Measurements from ENCODE around the gene TMEM81. TPM values are rescaled to one million over a fixed set of nuclear protein-coding genes. Genes with fewer than 3 reads are reported as not detected.

TMEM81 gene
- total RNA-seq, 2 donors from 2014 or later, result 4.9 to 6.2 TPM

DNA sequence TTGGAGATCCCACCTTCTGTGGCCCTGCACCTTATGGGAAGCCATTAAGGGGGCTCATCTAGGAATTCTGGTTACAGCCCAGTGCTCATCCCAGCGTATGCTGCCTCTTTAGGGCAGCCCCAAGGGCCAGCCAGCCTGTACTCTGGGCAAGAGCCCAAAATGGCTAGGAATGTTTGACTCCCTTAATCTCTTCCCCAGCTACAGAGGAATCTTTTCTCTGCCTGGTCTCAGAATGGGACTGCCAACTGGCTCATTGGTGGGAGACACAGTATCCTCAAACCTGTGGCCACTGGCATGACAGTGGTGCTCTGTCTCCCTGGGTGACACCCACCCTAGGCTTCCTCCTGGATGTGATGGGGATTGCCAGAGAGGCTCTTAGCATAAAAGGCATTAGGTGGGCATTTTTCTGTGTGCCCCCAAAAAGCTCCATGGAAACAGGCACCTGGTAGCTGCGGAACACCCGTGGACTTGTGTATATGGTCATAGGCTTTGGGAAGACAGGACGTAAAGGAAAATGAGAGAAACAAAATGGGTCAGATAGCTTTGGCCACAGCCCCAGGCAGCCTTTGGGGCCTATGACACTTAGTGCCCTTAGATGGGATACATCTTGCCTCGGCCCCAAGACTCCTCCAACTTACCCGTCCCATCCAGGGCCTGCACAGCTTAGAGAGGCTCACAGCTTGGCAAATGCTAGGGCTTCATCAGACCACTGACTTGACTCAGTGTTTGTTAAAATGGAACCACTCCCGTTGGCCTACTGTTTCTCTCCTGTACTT lies 6.9 kb downstream of the TMEM81 start:
- Mint-ChIP-seq H3K4me1 (no peaks in the 10 kb centered on the region), H3K27ac (no peak overlapping the region), H3K36me3 (ENCODE audit: low read depth) (peaks cover under 1% of the 10 kb centered on the region), H3K27me3 (ENCODE audit: insufficient read depth) (peaks cover 2% of the 10 kb centered on the region), H3K4me3 (no peak overlapping the region), H3K9me3 (no peaks in the 10 kb centered on the region)
- Histone ChIP-seq H3K27me3 (ENCODE audit: control insufficient read depth, insufficient read depth, low read length, poor library complexity, severe bottlenecking) (no peaks in the 10 kb centered on the region), H3K27ac (ENCODE audit: low read depth, low read length) (no peak overlapping the region), H3K9me3 (ENCODE audit: control insufficient read depth, low read length) (no peaks in the 10 kb centered on the region), H3K9ac (ENCODE audit: extremely low read depth, low read length, poor library complexity, severe bottlenecking) (no peak overlapping the region), H3K4me3 (ENCODE audit: low read length) (no peak overlapping the region), H3K36me3 (ENCODE audit: control insufficient read depth, insufficient read depth, low read length) (no peaks in the 10 kb centered on the region), H3K4me1 (ENCODE audit: control insufficient read depth, insufficient read depth, low read length) (no peaks in the 10 kb centered on the region)
- TF ChIP-seq, protein P1, sequence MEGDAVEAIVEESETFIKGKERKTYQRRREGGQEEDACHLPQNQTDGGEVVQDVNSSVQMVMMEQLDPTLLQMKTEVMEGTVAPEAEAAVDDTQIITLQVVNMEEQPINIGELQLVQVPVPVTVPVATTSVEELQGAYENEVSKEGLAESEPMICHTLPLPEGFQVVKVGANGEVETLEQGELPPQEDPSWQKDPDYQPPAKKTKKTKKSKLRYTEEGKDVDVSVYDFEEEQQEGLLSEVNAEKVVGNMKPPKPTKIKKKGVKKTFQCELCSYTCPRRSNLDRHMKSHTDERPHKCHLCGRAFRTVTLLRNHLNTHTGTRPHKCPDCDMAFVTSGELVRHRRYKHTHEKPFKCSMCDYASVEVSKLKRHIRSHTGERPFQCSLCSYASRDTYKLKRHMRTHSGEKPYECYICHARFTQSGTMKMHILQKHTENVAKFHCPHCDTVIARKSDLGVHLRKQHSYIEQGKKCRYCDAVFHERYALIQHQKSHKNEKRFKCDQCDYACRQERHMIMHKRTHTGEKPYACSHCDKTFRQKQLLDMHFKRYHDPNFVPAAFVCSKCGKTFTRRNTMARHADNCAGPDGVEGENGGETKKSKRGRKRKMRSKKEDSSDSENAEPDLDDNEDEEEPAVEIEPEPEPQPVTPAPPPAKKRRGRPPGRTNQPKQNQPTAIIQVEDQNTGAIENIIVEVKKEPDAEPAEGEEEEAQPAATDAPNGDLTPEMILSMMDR (conservative IDR thresholded peaks at IDR 0.05), result no peak
- WGBS, 2 experiments (ENCODE audit: insufficient coverage in 1 of 2, insufficient read length in 1 of 2), result 91 to 100% methylated on average over 4 to 7 of the region's 7 CpGs
- DNase-seq, result no peak

DNA sequence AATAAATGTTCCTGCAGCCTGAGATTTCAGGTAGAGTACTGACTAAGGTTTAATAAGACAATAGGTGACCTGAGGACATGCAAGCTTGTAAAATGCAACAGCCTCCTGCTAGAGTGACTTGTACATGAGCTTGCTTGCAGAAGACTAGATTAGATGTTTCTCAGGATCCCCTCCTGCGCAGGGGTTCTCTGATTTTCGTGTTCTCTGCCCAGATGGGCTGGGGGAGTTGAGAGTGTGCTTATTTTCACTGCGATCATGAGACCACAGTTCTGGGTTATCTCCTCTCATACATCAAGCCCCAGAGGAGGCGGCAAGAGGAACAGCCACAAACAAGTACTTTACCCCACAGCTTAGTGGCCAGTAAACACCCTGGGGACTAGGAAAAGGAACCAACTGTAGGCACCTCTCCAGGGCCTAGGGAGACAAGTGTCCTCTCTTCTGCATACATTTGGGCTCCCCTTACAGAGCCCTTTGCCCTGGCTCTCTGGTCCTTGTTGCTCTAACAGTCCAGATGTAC lies 8.0 kb downstream of the TMEM81 start:
- H3K9ac ChIP-seq (ENCODE audit: extremely low read depth, low read length, poor library complexity, severe bottlenecking), result no peak overlapping the region
- Mint-ChIP-seq H3K36me3 (ENCODE audit: low read depth) (no peaks in the 10 kb centered on the region), H3K27ac (no peak overlapping the region), H3K27me3 (ENCODE audit: insufficient read depth) (peaks cover 2% of the 10 kb centered on the region), H3K4me3 (no peak overlapping the region), H3K9me3 (no peaks in the 10 kb centered on the region), H3K4me1 (no peaks in the 10 kb centered on the region)
- H3K4me3 ChIP-seq (ENCODE audit: low read length), result no peak overlapping the region
- no peaks in the 10 kb centered on the region for H3K4me1 ChIP-seq (ENCODE audit: control insufficient read depth, insufficient read depth, low read length)
- DNase-seq, result no peak
- no peaks in the 10 kb centered on the region for H3K27me3 ChIP-seq (ENCODE audit: control insufficient read depth, insufficient read depth, low read length, poor library complexity, severe bottlenecking)
- H3K27ac ChIP-seq (ENCODE audit: low read depth, low read length), result no peak overlapping the region
- TF ChIP-seq, protein P1 (conservative IDR thresholded peaks at IDR 0.05), result no peak
- WGBS, 2 experiments (ENCODE audit: insufficient coverage in 1 of 2, insufficient read length in 1 of 2), result 92 to 93% methylated on average over 3 to 4 of the region's 4 CpGs
- no peaks in the 10 kb centered on the region for H3K36me3 ChIP-seq (ENCODE audit: control insufficient read depth, insufficient read depth, low read length)
- H3K9me3 ChIP-seq (ENCODE audit: control insufficient read depth, low read length), result no peaks in the 10 kb centered on the region

DNA sequence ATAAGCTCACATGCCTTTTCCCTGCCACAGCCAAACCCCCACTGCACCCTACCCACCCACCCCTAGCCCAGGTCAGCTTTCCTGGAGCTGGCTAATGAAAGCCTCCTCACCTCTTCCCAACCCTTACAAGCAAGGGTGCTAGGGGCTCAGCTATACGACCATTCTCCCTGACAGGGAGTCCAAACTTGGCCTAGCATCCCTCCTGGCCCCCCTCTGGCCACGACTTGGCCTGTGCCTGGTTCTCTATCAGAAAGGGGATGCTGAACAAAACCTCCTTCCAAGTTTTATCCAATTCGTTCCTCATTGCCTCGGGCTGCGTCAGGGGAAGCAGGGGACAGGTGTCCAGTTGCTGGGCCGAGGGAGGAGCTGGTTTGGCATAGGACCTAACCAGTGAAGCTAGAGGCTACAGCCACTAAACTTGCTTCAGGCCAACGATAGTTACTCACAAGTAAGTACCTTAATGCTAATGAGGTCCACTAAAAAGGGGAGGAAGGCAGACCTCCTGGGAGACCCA lies 8.6 kb downstream of the TMEM81 start:
- Histone ChIP-seq H3K4me1 (ENCODE audit: control insufficient read depth, insufficient read depth, low read length) (no peaks in the 10 kb centered on the region), H3K36me3 (ENCODE audit: control insufficient read depth, insufficient read depth, low read length) (no peaks in the 10 kb centered on the region), H3K9me3 (ENCODE audit: control insufficient read depth, low read length) (no peaks in the 10 kb centered on the region), H3K9ac (ENCODE audit: extremely low read depth, low read length, poor library complexity, severe bottlenecking) (no peak overlapping the region), H3K27ac (ENCODE audit: low read depth, low read length) (no peak overlapping the region), H3K4me3 (ENCODE audit: low read length) (no peak overlapping the region), H3K27me3 (ENCODE audit: control insufficient read depth, insufficient read depth, low read length, poor library complexity, severe bottlenecking) (no peaks in the 10 kb centered on the region)
- Mint-ChIP-seq H3K4me3 (no peak overlapping the region), H3K27ac (no peak overlapping the region), H3K36me3 (ENCODE audit: low read depth) (no peaks in the 10 kb centered on the region), H3K4me1 (no peaks in the 10 kb centered on the region), H3K27me3 (ENCODE audit: insufficient read depth) (peaks cover 2% of the 10 kb centered on the region), H3K9me3 (no peaks in the 10 kb centered on the region)
- TF ChIP-seq, protein P1 (conservative IDR thresholded peaks at IDR 0.05), result no peak
- 72 to 79% methylated on average over 7 of the region's 7 CpGs for WGBS, 2 experiments (ENCODE audit: insufficient coverage in 1 of 2, insufficient read length in 1 of 2)
- no peak for DNase-seq

All from endodermal cell (in vitro differentiated cells).